Vagina (tissue), 2 donors: ENCODE results near the gene BPIFB4.

Source experiments
- POLR2A ChIP-seq, 2 donors: fragments of 450-650 bp; IDR thresholded peaks; one replicate each; pipeline ENCODE4 v1.6.1; 2017; ENCODE audit warnings: antibody characterized with exemption in 2 of 2, mild to moderate bottlenecking in 2 of 2, moderate library complexity in 2 of 2
- TF ChIP-seq, protein P1 (sequence below), 3 experiments: fragments of 450-650 bp in 2 of 3; fragments of 200-600 bp in 1 of 3; sonication (generic) in 1 of 3; IDR thresholded peaks; one replicate each; pipeline ENCODE4 v1.5.1; 2017 to 2019; ENCODE audit warnings: antibody characterized with exemption in 3 of 3, mild to moderate bottlenecking in 2 of 3, moderate library complexity in 2 of 3

DNA sequence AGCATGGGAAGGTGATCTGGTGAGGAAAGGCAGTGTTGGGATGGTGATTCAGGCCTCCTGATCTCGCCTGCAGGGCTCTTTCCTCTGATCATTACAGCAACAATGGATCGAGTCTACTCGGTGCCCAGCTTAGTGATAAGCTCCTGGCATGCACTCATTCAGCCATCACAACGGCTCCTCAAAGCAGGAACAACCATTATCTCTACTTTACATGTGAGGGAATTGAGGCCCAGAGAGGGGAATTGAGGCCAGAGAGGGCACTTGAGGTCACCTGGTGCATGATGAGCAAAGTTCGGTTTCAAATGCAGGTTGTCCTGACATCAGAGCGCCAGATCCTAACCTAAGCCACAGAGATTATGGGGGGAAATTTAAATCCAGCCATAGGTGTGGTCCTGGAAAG, 46.5 kb downstream of the BPIFB4 start:
- TF ChIP-seq, protein P1, sequence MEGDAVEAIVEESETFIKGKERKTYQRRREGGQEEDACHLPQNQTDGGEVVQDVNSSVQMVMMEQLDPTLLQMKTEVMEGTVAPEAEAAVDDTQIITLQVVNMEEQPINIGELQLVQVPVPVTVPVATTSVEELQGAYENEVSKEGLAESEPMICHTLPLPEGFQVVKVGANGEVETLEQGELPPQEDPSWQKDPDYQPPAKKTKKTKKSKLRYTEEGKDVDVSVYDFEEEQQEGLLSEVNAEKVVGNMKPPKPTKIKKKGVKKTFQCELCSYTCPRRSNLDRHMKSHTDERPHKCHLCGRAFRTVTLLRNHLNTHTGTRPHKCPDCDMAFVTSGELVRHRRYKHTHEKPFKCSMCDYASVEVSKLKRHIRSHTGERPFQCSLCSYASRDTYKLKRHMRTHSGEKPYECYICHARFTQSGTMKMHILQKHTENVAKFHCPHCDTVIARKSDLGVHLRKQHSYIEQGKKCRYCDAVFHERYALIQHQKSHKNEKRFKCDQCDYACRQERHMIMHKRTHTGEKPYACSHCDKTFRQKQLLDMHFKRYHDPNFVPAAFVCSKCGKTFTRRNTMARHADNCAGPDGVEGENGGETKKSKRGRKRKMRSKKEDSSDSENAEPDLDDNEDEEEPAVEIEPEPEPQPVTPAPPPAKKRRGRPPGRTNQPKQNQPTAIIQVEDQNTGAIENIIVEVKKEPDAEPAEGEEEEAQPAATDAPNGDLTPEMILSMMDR (IDR thresholded peaks at IDR 0.05): no peak
- no peak for TF ChIP-seq POLR2A (IDR thresholded peaks at IDR 0.05)
